22Rv1 (cell line): Measurements from ENCODE around the gene ABCG2.

Experiments
- CTCF ChIP-seq: fragments of 450-650 bp; IDR thresholded peaks from 2 replicates; pipeline ENCODE4 v1.5.1; 2017; ENCODE audit warnings: mild to moderate bottlenecking
- ZFX ChIP-seq: fragments of 450-650 bp; IDR thresholded peaks from 2 replicates; pipeline ENCODE4 v1.6.1; 2017; ENCODE audit warnings: antibody characterized with exemption, borderline replicate concordance

GRCh38 chr4:88060431-88060830 lies 98.0 kb downstream of the ABCG2 start:
- TF ChIP-seq CTCF (no peak), ZFX (no peak)
